T-helper 1 cell treated with Interleukin-12 subunit alpha and Interleukin-12 subunit beta and Interleukin-4 antibody, amounts not matched to agents 30 ng/mL and 1 ng/mL, for 36 hours (primary cell): ENCODE data around the gene KCNJ4. TPM values are rescaled to one million over a fixed set of nuclear protein-coding genes. Genes with fewer than 3 reads are reported as not detected.

ENCODE experiments used
- intact Hi-C: fragments of 100-400 bp; cut with micrococcal nuclease; formaldehyde crosslinking; loops from one replicate; pipeline ENCODE4 v1.15.1; 2024
- total RNA-seq: library from RNA; stranded (reverse); gene quantifications from 2 replicates; pipeline ENCODE4 v1.2.3, GENCODE V29; 2022

Gene KCNJ4
- total RNA-seq, result not detected in 2 replicates

DNA sequence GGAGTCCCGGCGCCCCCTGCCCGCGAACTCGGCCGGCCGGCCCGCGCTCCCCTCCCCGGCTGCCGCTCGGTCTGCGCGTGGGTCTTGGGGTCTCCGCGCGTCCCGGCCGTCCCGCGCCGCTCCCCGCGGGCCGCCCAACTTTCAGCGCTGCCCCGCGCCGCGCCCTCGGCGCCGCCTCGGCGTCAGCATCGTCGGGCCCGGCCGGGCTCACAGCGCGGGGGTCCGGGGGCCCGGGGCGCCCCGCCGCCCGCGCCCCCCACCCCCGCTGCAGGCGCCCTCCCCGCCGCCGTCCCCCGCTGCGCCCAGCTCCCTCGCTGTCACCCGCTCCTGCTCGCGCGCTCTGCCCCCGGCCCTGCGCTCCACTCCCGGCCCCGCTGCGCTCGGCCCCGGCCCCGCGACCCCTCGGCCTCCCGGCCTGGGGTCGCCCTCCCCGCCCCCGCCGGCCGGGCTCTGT, at the start of gene KCNJ4:
KCNJ4 (minus strand) TSS at position 124 of the 454 bp plus-strand sequence. CDS start 27,067 bp downstream, outside the sequence.
- intact Hi-C loops, result no loop called here

DNA sequence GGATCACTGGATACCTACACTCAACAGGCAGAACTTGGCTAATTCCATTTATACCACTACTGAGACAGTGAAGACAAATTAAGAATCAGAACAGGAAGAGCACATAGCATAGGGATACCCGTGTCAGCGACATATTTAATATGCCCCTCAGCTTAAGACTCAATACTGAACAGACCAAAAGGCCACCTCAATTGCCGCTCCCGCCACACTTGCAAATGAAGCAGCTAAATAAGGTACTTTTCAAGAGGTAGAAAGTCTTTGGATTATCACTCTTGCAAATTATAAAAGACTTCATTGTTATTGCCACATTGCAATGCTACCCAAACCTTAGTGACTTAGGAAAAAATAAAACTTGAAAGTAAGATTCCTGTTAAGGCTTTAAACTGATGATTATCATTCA, 48.0 kb upstream of the KCNJ4 start:
- intact Hi-C loops, result loop anchor here (10.0 kb wide), 1 partner anchor 848 kb away; the partner anchor contains the start of gene PDXP

DNA sequence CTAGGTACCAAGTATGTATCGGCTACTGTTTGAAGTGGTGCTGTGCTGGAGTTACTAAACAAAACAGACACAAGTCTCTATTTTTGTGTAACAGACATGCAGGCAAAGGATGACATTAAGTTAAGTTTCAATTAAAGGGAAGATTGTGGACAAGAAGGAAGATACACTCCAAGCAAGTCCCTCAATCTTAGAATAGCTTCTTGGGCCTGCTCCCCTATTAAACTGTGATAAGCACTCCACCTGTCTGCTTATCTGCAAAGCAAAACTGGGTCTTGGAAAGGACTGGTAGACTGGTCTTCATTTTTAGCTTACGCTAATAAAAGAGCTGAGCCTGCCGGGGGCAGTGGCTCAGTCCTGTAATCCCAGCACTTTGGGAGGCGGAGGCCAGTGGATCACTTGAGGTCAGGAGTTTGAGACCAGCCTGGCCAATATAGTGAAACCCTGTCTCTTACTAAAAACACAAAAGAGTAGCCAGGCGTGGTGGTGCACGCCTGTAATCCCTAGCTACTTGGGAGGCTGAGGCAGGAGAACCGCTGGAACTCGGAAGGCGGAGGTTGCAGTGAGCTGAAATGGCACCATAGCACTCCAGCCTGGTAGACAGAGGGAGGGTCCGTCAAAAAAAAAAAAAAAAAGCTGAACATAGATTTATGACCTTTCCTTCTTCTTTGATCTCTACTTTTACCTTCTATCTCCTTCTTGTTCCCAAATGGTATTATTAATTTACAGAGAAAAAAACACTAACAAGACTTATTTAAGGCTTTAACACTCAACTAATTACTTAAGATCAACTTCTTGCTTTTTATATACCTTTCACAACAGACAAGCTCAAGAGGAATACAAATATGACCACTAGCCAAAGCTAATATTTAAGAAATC, 47.0 kb upstream of the KCNJ4 start:
- intact Hi-C loops, result loop anchor here (10.0 kb wide), 1 partner anchor 847 kb away; the partner anchor contains the start of gene PDXP

DNA sequence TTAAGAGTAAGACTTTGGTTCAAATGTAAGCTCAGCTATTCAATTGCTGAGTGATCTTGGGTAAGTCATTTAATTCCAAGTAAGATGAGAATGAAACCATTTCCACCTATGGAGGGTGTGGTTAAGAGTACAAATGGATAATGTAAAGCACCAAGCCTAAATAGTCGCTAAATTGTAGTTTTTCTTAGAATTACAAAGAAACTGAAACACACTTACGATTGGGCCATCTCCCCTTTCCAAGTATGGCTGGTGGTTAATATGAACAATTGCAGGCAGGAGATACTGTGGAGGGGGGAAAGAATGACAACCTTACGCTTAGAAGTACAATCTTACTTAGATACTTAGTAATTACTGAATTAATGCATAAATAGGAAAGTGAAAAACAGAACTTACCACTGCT, 42.9 kb upstream of the KCNJ4 start:
- intact Hi-C loops, result no loop called here

DNA sequence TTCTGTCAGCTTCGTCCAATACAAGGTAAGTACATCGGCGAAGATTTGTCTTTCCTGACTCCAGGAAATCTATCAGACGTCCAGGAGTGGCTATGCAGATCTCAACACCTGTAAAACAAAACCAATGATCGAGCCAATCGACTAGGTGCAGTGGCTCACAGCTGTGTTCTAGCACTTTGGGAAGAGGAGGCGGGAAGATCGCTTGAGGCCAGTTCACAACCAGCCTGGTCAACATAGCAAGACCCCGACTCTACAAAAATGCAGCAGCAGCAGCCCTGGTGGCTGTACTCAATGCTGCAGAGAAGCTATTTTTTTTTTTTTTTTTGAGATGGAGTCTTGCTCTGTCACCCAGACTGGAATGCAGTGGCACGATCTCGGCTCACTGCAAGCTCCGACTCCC, 39.9 kb upstream of the KCNJ4 start:
- intact Hi-C loops, result no loop called here

DNA sequence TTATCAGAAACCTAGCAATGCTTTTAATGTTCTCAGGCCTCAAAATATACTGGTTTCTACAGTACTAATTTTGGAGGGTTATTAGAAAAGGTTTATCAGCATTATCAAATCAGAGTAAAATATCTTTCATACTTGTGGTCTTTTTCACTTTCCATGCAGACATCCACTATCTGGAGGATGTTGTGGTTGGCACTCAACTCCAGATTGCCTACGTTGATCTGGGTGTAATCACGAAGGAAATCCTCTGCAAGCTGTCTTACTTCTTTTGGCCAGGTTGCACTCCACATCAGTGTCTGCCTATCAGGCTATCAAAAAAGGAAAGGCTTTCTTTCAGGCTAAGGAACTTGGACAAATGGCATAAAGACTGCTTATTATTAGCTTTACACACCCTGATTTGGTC, 39.5 kb upstream of the KCNJ4 start:
- intact Hi-C loops, result no loop called here

DNA sequence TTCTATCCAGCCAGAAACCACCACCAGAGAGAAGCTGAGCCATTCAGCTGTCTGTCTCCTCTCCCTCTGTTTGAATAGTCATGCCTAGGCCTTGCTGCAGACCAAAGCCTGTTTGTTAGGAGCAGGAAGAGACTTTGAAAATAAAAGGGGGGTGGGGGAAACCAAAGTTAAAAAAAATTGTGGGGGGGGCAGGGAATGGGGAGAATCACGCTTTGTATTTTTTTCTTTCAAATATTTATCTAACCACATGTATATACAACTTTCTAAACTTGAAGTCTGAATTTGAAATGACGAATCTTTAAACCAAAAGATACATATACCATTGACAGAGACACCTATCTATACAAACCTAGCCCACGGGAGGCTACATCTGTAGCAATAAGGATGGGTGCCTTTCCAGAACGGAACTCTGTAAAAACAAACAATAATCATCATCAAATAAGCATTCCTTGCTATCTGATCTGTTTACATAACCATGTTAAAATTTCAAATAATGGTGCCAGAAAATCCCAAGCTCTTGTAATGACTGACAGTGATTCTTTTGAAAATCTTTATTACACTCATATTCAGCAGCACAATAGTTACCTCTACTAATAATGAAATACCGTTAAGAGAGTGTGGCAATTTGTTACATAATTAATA, 36.8 kb upstream of the KCNJ4 start:
- intact Hi-C loops, result loop anchor here (2.0 kb wide), 1 partner anchor 13 kb away; no protein-coding TSS in a partner anchor

DNA sequence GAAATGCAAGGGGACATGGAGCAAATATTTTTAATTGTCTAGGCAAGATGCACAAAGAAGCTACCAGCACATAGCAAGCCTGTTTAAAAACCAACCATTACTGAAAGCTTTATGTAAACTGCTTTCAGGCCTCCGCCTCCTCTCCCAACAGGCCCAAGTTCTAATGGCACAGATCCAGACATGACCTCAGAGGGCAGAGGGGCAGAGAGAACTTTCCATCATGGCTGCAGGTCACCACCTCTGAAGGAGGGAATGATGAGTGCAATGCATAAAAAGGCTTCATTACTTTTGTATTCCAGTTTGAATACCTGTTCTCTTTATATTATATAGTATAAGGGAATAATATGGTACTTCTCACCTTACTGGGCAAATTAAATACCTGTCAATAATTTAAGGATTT, 35.9 kb upstream of the KCNJ4 start:
- intact Hi-C loops, result loop anchor here (2.0 kb wide), 1 partner anchor 14 kb away; no protein-coding TSS in a partner anchor

DNA sequence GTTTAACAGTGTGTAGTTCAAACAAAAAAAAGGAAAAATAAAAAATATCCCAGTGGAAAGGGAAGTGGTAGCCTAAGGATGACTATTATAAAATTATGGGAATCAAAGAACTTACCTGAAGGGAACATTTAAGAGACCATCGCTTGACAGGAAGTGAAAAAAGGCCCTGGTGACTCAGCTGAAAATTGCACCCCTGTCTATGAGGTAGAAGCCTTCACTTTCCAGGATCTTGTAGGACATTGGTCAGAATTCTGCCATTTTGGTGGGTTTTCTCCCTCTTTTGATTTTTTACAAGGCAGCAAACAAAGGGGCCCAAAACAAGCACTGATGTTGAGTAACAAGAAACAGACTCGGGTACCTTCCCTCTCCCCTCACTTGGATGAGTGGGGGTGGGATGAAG, 35.5 kb upstream of the KCNJ4 start:
- intact Hi-C loops, result loop anchor here (2.0 kb wide), 1 partner anchor 14 kb away; no protein-coding TSS in a partner anchor

DNA sequence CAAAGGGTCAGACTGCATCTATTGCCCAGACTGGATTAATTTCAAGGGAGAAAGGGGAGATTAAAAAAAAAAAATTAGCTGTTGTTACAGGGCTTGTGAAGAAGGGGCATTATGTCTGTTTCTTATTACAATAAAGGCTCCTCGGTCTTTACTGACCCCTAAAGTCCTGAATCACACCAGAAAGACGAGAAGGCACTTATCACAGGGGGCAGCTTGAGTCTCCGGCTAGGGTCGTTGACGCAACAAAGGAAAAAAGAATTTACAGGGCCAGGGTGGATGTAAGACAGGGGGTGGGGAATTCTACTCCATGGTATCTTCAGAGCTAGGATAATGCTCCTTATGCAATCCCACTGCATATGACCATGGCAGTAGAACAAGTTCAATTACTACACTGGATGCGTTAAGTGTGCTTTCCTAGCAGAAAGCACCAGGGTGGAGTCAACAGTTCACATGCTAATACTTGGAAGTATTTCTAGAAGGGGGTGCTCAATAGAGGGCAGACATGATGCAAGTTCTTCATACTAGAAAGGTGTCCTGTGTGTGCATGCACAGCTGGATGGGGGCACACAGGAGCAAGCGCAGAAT, 34.7 kb upstream of the KCNJ4 start:
- intact Hi-C loops, result loop anchor here (2.0 kb wide), 1 partner anchor 15 kb away; no protein-coding TSS in a partner anchor

DNA sequence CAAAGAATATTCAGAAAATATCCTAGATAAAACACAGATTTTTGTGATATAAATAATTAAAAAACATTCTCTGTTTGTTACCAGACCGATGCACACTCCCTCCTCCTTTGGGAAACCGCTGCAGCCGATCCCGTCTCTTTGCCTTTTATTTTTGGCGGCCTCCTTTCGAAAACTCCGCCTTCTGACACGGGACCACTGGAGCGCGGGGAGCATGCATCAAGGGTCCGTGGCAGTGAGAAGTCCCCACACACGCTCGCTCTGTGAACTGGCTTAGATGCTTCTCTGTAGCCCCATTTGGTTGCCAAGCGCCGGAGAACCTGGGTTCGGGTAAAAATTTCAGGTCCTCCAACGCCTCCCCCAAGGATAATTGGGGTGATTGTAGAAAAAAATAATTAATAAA, 34.1 kb upstream of the KCNJ4 start:
- intact Hi-C loops, result no loop called here

DNA sequence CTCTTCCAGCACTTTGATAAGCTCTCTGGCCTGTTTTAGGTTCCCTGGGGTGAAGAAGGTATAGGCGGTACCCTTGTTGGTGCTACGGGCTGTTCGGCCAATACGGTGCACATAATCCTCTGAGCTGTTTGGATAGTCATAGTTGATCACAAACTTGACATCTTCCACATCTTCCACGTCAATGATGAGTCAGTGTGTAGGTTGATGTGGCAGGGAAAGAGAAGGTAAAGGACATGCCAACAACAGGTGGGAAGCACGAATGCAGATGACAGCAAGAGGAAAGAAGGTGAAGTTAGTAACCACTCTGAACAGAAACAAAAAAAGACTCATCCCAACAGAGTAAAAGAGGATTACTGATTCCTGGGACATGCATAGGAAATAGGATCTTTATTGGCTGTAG, 32.9 kb upstream of the KCNJ4 start:
- intact Hi-C loops, result no loop called here

DNA sequence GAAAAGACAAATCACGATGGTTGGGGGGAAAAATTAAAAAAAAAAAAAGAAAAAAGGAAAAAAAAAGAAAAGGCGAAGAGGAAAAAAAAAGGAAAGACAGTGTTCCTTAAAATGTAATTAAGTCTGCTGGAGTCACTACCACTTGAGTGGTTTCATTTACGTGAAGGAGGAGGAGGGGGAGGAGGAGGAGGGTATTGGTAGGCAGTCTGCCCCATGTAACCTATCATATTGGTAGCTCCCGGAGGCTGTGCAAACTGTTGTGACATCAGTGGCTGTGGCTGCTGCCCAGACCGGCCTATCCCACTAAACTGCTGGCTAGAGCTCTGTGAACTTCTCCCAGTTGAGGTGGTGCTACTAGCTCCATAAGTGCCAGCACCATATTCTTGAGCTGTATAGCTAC, 30.8 kb upstream of the KCNJ4 start:
- intact Hi-C loops, result no loop called here

DNA sequence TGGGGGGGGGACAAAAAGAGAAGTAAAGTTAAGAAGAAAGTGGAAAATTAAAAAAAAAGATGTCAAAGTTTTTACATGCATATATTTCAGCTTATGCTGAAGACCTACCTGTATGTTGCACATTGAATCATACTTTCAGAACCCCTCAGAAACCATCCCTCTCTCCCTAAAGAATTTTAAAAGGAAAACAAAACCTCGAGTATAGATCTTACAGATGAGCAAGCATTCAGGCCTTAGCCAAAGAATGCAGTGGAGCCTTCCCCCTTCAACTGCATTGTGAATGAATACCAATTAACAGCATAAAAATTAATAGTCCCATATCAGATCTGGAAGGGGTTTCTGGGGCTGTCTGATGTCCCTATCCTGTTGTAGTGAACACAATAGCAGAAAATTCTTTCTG, 29.2 kb upstream of the KCNJ4 start:
- intact Hi-C loops, result no loop called here

DNA sequence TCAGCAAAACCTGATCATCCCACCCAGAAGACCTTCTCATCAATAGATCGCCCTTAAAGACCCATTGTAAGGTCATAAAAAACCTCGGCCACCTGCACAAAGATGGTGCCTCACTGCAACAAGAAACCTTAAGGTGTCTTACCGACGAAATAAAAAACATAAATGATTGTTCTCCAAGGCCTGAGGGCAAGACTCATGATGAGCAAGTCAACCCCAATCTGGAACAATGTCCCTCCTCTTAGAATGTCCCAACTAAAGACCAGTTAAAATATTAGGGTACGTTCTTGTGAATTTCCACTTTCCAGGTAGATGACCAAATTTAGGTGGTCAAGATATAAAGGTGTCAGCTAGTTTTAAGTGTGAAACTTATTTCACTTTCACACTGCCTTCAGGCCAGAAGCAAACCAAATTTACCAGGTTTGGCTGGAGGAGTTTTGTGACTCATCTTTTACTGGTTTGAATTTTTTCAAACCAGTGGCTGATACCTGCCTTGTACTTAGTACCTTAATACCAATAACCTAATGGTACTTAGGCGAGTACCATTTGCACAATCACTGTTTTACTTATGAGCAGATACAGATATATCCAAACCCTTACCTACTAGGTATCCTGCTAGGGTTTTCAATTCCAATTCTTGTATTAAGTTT, 27.8 kb upstream of the KCNJ4 start:
- intact Hi-C loops, result no loop called here

DNA sequence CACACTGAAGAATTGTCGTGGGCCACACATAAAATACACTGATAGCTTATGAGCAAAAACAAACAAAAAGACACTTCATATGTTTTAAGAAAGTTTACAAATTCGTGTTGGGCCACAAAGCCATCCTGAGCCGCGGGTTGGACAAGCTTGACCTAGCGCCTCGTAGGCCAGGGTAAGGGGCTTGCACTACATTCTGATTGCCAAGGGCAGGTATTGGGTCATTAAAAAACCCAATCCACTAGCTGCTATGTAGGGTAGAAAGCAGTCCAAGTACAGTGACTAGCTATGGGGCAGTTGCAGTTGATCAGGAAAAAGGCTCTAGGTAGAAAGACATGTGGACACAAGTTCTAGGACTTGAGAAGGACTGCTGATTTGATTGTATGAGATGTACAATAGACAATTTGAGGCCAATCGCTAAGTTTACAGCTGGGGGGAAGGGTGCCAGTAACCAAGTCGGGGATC, 26.9 kb upstream of the KCNJ4 start:
- intact Hi-C loops, result no loop called here

DNA sequence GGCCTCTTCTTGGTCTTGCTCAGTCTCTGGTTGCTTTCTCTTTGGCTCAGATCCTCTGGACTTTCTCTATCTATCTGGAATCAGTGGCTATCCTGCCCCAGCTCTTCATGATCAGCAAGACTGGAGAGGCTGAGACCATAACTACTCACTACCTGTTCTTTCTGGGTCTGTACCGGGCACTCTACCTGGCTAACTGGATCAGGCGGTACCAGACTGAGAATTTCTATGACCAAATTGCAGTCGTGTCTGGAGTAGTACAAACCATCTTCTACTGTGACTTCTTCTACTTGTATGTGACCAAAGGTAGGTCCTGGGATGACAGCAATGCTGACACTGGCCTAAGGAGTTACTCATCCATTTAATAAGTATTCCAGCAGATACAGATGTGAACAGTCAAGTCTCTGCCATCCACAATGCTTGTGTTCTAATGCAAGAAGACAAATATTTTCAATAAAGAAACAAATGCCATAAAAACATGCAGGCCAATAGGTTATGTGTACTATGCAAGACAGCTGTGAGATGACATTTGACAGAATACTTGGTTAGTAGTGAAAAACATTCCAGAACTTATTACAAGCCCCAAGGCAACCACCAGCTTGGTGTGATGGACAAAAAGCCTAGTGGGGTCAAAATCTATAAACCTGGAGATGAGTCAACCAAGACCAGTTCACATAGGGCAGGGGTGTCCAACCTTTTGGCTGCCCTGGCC, 26.3 kb upstream of the KCNJ4 start:
- intact Hi-C loops, result no loop called here

DNA sequence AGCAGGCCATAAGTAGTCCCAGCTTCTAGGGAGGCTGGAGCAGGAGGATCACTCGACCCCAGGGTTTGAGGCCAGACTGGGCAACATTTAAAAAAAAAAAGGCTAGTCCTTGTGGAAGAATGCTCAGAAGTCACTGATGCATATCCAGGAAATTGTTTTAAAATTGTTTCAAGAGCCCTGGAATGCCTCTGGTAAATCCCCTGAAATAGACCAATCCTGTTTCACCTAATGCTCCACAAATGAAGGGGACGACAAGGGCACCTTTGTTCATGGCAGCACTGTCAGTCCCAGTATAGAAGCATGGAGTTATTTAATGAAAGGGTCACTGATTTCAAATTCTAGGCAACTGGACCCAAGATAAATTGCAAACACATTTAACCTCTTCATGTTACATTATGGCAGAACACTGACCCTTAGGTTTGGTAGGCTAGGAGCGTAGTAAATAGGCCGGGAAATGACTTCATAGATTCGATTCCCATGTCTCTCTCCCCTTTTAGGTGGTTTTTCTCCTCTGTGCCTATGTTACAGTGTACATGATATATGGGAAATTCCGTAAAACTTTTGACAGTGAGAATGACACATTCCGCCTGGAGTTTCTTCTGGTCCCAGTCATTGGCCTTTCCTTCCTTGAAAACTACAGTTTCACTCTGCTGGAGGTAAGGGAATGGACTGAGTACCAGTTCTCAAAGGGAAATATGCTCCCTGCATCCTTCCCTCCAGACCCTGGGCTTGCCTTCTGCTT, 24.3 kb upstream of the KCNJ4 start:
- intact Hi-C loops, result no loop called here

DNA sequence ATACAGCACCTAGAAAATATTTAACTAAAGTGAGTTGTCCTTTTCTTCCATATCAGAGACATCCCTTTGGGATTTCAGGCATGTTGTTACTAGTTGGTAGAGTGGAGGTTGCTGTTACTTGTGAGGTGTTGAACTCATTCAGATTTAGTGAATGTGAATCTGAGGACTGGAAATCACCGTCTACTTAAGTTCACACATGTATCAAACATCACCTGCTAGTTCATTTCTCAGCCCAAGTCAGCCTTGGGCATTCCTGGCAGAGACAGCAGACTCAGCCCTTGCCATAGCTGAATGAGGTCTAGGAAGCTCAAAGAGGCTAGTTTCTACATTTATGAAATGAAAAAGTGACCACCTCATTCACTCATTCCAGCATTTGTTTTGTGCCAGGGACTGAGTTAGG, 22.6 kb upstream of the KCNJ4 start:
- intact Hi-C loops, result no loop called here
